GM12801 (cell line): ENCODE results near the gene NOP9.

Source experiments
- CTCF ChIP-seq: IDR thresholded peaks from one replicate; pipeline ENCODE4 v1.5.1; 2011; ENCODE audit warnings: control low read depth; ENCODE audit not compliant: insufficient read length; ENCODE audit errors: extremely low read depth

The NOP9 gene

DNA sequence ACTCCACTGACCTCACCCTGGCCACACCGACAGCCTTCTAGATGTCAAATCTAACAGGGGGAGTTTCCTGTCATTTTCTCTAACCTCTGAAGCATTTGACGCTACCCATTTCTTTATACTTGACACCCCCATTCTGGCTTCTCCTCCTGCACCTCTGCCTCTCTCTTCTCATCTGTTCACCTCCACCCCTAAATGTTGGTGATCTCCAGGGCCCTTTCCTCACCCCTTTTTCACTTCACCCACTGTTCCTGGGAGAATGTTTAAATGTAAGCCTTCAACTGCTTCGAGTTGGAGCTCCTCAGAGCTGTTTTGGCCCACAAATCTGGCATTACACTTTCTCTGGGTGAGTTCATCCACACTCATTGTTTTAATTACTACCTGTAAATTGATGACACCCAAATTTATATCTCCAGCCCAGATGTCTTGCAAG, 27.8 kb upstream of the NOP9 start:
- no peak for TF ChIP-seq CTCF

DNA sequence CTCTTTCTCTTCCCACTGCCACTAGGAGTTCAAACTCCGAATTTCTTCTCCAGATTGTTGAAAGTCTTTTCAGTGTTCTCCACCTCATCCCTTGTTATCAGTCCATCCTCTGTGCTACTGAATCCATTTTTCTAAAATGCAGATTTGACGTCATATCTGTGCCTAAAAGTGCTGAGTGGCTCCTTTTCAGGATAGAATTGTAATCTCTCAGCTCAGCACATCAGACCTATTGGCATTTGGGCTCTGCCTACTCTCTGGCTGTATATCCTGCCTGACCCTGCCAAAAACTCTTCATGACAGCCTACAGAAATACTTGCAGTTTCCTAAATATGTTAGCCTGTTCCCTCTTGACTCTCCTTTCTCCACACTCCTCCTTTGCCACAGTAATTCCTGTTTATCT, 27.2 kb upstream of the NOP9 start:
- no peak for TF ChIP-seq CTCF

GRCh38 chr14:24273422-24273998, 26.1 kb upstream of the NOP9 start:
- no peak for TF ChIP-seq CTCF

GRCh38 chr14:24274101-24274543, 25.5 kb upstream of the NOP9 start:
- TF ChIP-seq CTCF = no peak

DNA sequence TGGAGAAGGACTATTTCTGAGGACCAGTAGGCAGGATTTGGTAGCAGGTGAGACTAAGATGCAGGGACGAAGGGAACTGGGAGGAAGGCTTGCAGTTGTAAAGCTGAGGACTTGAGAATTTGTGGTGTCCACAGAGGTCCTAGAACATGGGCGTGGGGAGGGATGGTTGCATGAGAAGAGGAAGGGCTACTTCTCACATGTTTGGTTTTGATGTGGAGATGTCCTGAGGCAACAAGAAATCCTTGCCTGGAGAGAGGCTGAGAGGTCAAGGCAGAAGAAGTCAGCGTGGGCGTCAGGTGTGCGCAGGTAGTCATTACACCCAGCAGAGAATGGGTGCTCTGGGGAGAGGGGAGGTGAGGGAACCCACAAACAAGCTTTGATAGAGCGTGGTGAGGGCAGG, 22.6 kb upstream of the NOP9 start:
- TF ChIP-seq CTCF = no peak

- TF ChIP-seq CTCF = no peak
Observed at GRCh38 chr14:24277606-24278321, 21.9 kb upstream of the NOP9 start.

DNA sequence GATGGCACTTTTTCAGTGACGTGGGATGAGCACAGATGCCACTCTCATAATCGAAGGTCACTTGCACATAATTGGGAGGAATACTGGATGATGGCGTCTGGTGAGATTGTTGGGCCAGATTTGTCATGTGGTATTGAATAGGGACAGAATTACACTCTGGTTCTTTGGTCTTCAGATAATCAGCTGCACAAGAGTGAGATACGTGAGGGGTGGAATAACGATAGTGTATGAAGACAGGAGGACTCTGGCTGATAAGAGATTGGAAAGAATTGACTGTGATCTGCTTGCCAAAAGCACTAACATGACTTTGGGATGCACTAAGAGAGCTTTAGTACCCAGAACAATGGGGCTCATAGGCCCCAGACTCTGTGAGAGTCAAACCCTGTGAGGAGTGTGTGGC, 21.2 kb upstream of the NOP9 start:
- no peak for TF ChIP-seq CTCF
